Gastrocnemius medialis (tissue), 4 donors: ENCODE measurements around the gene HNRNPA3.

Experiments
- POLR2A ChIP-seq, 2 donors: fragments of 450-650 bp; IDR thresholded peaks; one replicate each; pipeline ENCODE4 v1.6.1; 2017; ENCODE audit warnings: antibody characterized with exemption in 2 of 2, mild to moderate bottlenecking in 2 of 2, moderate library complexity in 2 of 2
- TF ChIP-seq, protein P1 (sequence below), 5 experiments: fragments of 450-650 bp in 3 of 5; fragments of 200-600 bp in 2 of 5; sonication (generic) in 2 of 5; IDR thresholded peaks in 4 of 5; conservative IDR thresholded peaks in 1 of 5; 1 replicate in 4 of 5; 2 replicates in 1 of 5; pipeline ENCODE4 v1.5.1; 2016 to 2019; ENCODE audit warnings: antibody characterized with exemption in 5 of 5, mild to moderate bottlenecking in 3 of 5, moderate library complexity in 3 of 5

- TF ChIP-seq, protein P1, sequence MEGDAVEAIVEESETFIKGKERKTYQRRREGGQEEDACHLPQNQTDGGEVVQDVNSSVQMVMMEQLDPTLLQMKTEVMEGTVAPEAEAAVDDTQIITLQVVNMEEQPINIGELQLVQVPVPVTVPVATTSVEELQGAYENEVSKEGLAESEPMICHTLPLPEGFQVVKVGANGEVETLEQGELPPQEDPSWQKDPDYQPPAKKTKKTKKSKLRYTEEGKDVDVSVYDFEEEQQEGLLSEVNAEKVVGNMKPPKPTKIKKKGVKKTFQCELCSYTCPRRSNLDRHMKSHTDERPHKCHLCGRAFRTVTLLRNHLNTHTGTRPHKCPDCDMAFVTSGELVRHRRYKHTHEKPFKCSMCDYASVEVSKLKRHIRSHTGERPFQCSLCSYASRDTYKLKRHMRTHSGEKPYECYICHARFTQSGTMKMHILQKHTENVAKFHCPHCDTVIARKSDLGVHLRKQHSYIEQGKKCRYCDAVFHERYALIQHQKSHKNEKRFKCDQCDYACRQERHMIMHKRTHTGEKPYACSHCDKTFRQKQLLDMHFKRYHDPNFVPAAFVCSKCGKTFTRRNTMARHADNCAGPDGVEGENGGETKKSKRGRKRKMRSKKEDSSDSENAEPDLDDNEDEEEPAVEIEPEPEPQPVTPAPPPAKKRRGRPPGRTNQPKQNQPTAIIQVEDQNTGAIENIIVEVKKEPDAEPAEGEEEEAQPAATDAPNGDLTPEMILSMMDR (IDR thresholded peaks at IDR 0.05 in 4 of 5, conservative IDR thresholded peaks at IDR 0.05 in 1 of 5) = no peak
- TF ChIP-seq POLR2A (IDR thresholded peaks at IDR 0.05) = no peak
Observed at GRCh38 chr2:177270531-177270930, 57.9 kb downstream of the HNRNPA3 start.
